GM12878 (cell line): ENCODE data around the gene DUSP11.

Experiments used
- BCL11A ChIP-seq: IDR thresholded peaks from 2 replicates; pipeline ENCODE4 v1.6.1; 2011; ENCODE audit warnings: low read depth, low read length
- CREM ChIP-seq: IDR thresholded peaks from 2 replicates; pipeline ENCODE4 v1.6.1; 2014; ENCODE audit warnings: antibody characterized with exemption, low read depth
- EZH2 ChIP-seq: IDR thresholded peaks from 2 replicates; pipeline ENCODE4 v1.6.1; 2012; ENCODE audit warnings: low read depth, mild to moderate bottlenecking, control low read depth, inconsistent platforms, low read length, borderline replicate concordance; ENCODE audit not compliant: control insufficient read depth
- IKZF1 ChIP-seq: fragments of 450-650 bp; conservative IDR thresholded peaks from 2 replicates; pipeline ENCODE4 v1.6.1; 2017; ENCODE audit warnings: antibody characterized with exemption, mild to moderate bottlenecking
- NFIC ChIP-seq: IDR thresholded peaks from 2 replicates; pipeline ENCODE4 v1.6.1; 2012; ENCODE audit warnings: low read depth, mild to moderate bottlenecking, inconsistent platforms, low read length, moderate library complexity
- PML ChIP-seq: IDR thresholded peaks from 2 replicates; pipeline ENCODE4 v1.6.1; 2012; ENCODE audit warnings: low read length, inconsistent platforms
- POLR2A ChIP-seq: IDR thresholded peaks from 2 replicates; pipeline ENCODE4 v1.6.1; 2011; ENCODE audit warnings: low read depth, mild to moderate bottlenecking, low read length
- SIN3A ChIP-seq: IDR thresholded peaks from 2 replicates; pipeline ENCODE4 v1.6.1; 2012; ENCODE audit warnings: low read depth, low read length, improper control_type of control experiment
- TAF1 ChIP-seq: IDR thresholded peaks from 2 replicates; pipeline ENCODE4 v1.6.1; 2011; ENCODE audit warnings: mild to moderate bottlenecking, low read depth, low read length, borderline replicate concordance
- YY1 ChIP-seq: IDR thresholded peaks from 2 replicates; pipeline ENCODE4 v1.6.1; 2011; ENCODE audit warnings: low read depth, mild to moderate bottlenecking, low read length
- ZSCAN29 ChIP-seq: fragments of 450-650 bp; IDR thresholded peaks from 2 replicates; pipeline ENCODE4 v1.6.1; 2017; ENCODE audit warnings: mild to moderate bottlenecking, moderate library complexity
- TF ChIP-seq, protein P1 (sequence below), 3 experiments: IDR thresholded peaks in 2 of 3; conservative IDR thresholded peaks in 1 of 3; 2 replicates each; pipeline ENCODE4 v1.5.1; 2011; ENCODE audit warnings: low read depth in 3 of 3, low read length in 3 of 3, mild to moderate bottlenecking in 3 of 3, control low read depth in 2 of 3, moderate library complexity in 2 of 3, inconsistent platforms in 1 of 3, mixed read lengths in 1 of 3; ENCODE audit not compliant: control insufficient read depth in 2 of 3, insufficient read depth in 1 of 3; ENCODE audit errors: extremely low read depth in 1 of 3

DNA sequence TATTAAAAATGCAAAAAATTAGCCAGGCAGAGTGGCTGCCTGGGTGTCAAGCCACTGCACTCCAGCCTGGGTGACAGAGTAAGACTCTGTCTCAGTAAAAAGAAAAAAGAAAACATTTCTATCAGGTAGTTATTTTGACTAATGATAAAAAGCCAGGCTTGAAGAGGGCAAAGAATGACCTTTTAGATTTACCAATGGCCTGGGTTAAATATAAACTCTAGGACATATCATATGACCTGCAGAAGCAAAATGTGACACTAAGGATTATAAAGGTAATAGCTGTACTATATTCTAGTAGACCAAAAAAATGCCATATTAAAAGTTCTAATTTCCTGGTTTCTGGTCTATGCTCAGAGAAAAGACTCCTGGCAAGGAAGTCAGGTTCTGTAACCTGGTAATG, 32.7 kb upstream of the DUSP11 start:
- TF ChIP-seq, protein P1, sequence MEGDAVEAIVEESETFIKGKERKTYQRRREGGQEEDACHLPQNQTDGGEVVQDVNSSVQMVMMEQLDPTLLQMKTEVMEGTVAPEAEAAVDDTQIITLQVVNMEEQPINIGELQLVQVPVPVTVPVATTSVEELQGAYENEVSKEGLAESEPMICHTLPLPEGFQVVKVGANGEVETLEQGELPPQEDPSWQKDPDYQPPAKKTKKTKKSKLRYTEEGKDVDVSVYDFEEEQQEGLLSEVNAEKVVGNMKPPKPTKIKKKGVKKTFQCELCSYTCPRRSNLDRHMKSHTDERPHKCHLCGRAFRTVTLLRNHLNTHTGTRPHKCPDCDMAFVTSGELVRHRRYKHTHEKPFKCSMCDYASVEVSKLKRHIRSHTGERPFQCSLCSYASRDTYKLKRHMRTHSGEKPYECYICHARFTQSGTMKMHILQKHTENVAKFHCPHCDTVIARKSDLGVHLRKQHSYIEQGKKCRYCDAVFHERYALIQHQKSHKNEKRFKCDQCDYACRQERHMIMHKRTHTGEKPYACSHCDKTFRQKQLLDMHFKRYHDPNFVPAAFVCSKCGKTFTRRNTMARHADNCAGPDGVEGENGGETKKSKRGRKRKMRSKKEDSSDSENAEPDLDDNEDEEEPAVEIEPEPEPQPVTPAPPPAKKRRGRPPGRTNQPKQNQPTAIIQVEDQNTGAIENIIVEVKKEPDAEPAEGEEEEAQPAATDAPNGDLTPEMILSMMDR (IDR thresholded peaks at IDR 0.05 in 2 of 3, conservative IDR thresholded peaks at IDR 0.05 in 1 of 3; ENCODE audit: control insufficient read depth in 2 of 3, extremely low read depth in 1 of 3, insufficient read depth in 1 of 3, low read depth in 3 of 3, low read length in 3 of 3), result no peak
- TF ChIP-seq ZSCAN29 (no peak), YY1 (no peak), SIN3A (no peak), NFIC (no peak), EZH2 (no peak), PML (no peak), BCL11A (no peak), POLR2A (no peak), TAF1 (no peak), IKZF1 (no peak), CREM (no peak)
